Memory B cell (primary cell): ENCODE data around the gene ENG.

ENCODE experiments used
- ATAC-seq: fragments of 150-1000 bp; cut with Tn5 transposase; 2 replicates; pipeline ENCODE4 v1.10.0; 2021; ENCODE audit warnings: low read depth, mild to moderate bottlenecking, moderate library complexity
- DNase-seq, 2 donors: peaks; one replicate each; pipeline ENCODE4 v3.0.0; 2022; ENCODE audit warnings: low spot score in 2 of 2
- H3K27ac Mint-ChIP-seq: one replicate; pipeline ENCODE4 v1.8.0; 2022; ENCODE audit warnings: mild to moderate bottlenecking, moderate library complexity, mixed read lengths
- H3K27me3 Mint-ChIP-seq: one replicate; pipeline ENCODE4 v1.8.0; 2022; ENCODE audit warnings: mixed read lengths
- H3K36me3 Mint-ChIP-seq: one replicate; pipeline ENCODE4 v1.8.0; 2022; ENCODE audit warnings: mild to moderate bottlenecking, mixed read lengths
- H3K4me1 Mint-ChIP-seq: one replicate; pipeline ENCODE4 v1.8.0; 2022; ENCODE audit warnings: mixed read lengths
- H3K4me3 Mint-ChIP-seq: one replicate; pipeline ENCODE4 v1.8.0; 2022; ENCODE audit warnings: mild to moderate bottlenecking, moderate library complexity, mixed read lengths
- H3K9me3 Mint-ChIP-seq: one replicate; pipeline ENCODE4 v1.8.0; 2022; ENCODE audit warnings: mixed read lengths

Gene ENG

DNA sequence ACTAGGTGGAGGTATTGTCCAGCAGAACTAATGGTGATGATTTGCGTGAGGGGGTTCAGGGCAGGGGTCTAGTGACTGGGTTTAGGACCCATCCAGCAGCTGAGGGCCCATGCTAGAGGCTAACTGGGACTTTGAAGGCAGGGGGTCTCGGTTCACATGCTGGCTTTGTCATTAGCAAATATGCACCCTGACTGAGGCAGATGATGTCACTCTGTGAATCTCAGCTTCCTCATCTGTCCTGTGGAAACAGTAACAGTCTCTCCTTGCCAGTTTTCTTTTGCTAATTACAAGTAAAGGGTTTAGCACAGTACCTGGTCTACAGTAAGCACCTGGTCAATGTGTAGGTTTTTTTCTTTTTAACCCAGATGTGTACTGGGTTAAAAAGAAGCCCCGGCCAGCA is 81.2 kb downstream of the ENG start:
- ATAC-seq, result no peak
- H3K27me3 Mint-ChIP-seq, result no peaks in the 10 kb centered on the region
- peaks cover 10% of the 10 kb centered on the region for H3K36me3 Mint-ChIP-seq
- H3K27ac Mint-ChIP-seq, result no peak overlapping the region
- H3K4me3 Mint-ChIP-seq, result no peak overlapping the region
- peaks cover 40% of the 10 kb centered on the region for H3K4me1 Mint-ChIP-seq
- no peaks in the 10 kb centered on the region for H3K9me3 Mint-ChIP-seq
- no peak for DNase-seq

- Mint-ChIP-seq H3K4me1 (peaks cover 39% of the 10 kb centered on the region), H3K27me3 (no peaks in the 10 kb centered on the region), H3K9me3 (no peaks in the 10 kb centered on the region), H3K27ac (no peak overlapping the region), H3K4me3 (no peak overlapping the region), H3K36me3 (peaks cover 9% of the 10 kb centered on the region)
- DNase-seq, result no peak
- ATAC-seq, result no peak
Measured at GRCh38 chr9:127772603-127773002, 81.9 kb downstream of the ENG start.

- Mint-ChIP-seq H3K9me3 (no peaks in the 10 kb centered on the region), H3K27ac (peak overlapping the region; percentile 97), H3K4me3 (peak overlapping the region; percentile 86), H3K4me1 (peaks cover 42% of the 10 kb centered on the region), H3K27me3 (no peaks in the 10 kb centered on the region), H3K36me3 (peaks cover 10% of the 10 kb centered on the region)
- DNase-seq (no peak), ATAC-seq (no peak)
Measured at GRCh38 chr9:127771570-127772189, 82.8 kb downstream of the ENG start.

DNA sequence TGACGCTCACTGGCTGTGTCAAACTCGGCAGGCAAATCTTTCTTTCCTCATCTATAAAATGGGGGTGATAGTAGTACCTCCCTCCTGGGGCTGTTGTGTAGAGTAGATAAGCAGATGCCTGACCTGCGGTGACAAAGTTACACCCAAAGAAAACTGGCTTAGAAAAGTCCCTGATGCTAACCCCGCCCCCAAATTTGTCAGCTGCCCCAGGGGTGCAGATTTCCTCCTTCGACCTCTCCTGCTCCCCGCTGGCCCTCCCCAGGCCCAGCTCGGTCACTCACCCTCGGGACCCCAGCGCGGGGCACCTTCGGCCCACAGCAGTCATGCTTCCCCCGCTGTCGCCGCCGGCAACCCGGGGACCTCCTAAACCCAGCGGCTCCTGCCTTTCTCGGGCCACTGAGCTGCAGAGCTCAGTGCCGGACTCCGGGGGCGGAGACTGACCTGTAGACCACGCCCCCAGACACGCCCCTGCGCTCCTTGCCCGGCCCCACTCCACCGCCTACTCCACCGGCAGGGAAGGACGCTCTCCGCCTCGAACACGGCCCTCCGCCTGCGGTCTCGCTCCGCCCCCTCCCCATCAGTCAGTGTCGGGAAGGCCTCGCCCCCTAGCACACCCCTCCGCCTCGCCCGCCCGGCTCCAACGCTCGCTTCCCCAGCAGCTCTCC is 83.4 kb downstream of the ENG start:
- Mint-ChIP-seq H3K27ac (peak overlapping the region; percentile 97), H3K4me3 (peak overlapping the region; percentile 86), H3K9me3 (no peaks in the 10 kb centered on the region), H3K4me1 (peaks cover 44% of the 10 kb centered on the region), H3K36me3 (peaks cover 15% of the 10 kb centered on the region), H3K27me3 (no peaks in the 10 kb centered on the region)
- ATAC-seq (peak; percentile 77), DNase-seq (peak; percentile 93 to 98)

GRCh38 chr9:127770583-127770904 is 83.9 kb downstream of the ENG start:
- peaks cover 47% of the 10 kb centered on the region for H3K4me1 Mint-ChIP-seq
- H3K27ac Mint-ChIP-seq, result peak overlapping the region; percentile 97
- H3K27me3 Mint-ChIP-seq, result no peaks in the 10 kb centered on the region
- DNase-seq (no peak), ATAC-seq (no peak)
- no peaks in the 10 kb centered on the region for H3K9me3 Mint-ChIP-seq
- H3K4me3 Mint-ChIP-seq, result peak overlapping the region; percentile 86
- peaks cover 16% of the 10 kb centered on the region for H3K36me3 Mint-ChIP-seq

GRCh38 chr9:127769929-127770582 is 84.4 kb downstream of the ENG start:
- H3K9me3 Mint-ChIP-seq, result no peaks in the 10 kb centered on the region
- peaks cover 20% of the 10 kb centered on the region for H3K36me3 Mint-ChIP-seq
- no peaks in the 10 kb centered on the region for H3K27me3 Mint-ChIP-seq
- H3K4me1 Mint-ChIP-seq, result peaks cover 51% of the 10 kb centered on the region
- peak overlapping the region; percentile 97 for H3K27ac Mint-ChIP-seq
- peak overlapping the region; percentile 86 for H3K4me3 Mint-ChIP-seq
- DNase-seq (no peak), ATAC-seq (no peak)

GRCh38 chr9:127769101-127769500 is 85.4 kb downstream of the ENG start:
- H3K27me3 Mint-ChIP-seq, result no peaks in the 10 kb centered on the region
- H3K4me3 Mint-ChIP-seq, result no peak overlapping the region
- DNase-seq, result no peak
- H3K27ac Mint-ChIP-seq, result peak overlapping the region; percentile 97
- H3K4me1 Mint-ChIP-seq, result peaks cover 55% of the 10 kb centered on the region
- ATAC-seq, result no peak
- H3K9me3 Mint-ChIP-seq, result no peaks in the 10 kb centered on the region
- peaks cover 23% of the 10 kb centered on the region for H3K36me3 Mint-ChIP-seq

DNA sequence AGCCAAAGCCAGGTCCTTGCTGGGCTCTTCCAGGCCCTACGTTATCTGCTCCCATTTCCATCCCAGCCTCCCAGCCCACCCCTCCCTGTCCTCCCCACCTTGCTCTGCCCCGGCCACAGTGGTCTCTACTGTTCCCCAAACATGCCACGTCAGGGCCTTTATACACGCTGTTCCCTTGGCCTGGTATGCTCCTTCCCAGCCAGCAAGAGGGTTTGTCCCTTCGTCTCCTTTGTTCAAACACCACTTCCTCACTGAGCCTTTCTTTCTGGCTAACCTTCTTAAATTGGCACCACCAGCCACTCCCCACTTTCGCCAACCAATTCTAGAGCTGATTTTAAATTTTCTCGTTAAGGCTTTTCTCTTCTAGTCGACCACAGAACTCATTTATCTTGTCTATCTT is 85.8 kb downstream of the ENG start:
- Mint-ChIP-seq H3K27me3 (no peaks in the 10 kb centered on the region), H3K9me3 (no peaks in the 10 kb centered on the region), H3K4me1 (peaks cover 52% of the 10 kb centered on the region), H3K27ac (peak overlapping the region; percentile 97), H3K36me3 (peaks cover 20% of the 10 kb centered on the region), H3K4me3 (no peak overlapping the region)
- ATAC-seq (no peak), DNase-seq (no peak)

DNA sequence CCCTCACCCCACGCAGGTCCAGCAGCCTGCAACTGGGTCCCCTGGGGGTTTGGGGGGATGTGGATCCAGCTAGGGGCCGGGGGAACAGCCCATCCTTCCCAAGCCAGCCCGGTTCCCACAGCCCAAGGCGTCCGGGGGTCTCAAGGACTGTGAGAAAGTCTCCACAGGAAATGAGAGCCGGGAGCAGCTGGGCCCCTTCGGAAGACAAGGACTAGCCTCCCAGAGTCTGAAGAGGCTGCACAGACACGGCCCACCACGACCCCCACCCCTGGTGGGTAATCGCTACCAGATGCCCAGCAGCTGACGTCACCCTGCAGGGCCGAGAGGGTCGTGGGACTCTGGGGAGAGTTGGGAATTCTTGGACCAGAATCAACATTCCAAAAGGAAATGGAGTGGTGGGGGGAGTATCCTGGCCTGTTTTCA is 86.5 kb downstream of the ENG start:
- Mint-ChIP-seq H3K27me3 (no peaks in the 10 kb centered on the region), H3K9me3 (no peaks in the 10 kb centered on the region), H3K4me3 (no peak overlapping the region), H3K4me1 (peaks cover 53% of the 10 kb centered on the region), H3K27ac (peak overlapping the region; percentile 84), H3K36me3 (peaks cover 22% of the 10 kb centered on the region)
- no peak for DNase-seq
- ATAC-seq, result no peak

DNA sequence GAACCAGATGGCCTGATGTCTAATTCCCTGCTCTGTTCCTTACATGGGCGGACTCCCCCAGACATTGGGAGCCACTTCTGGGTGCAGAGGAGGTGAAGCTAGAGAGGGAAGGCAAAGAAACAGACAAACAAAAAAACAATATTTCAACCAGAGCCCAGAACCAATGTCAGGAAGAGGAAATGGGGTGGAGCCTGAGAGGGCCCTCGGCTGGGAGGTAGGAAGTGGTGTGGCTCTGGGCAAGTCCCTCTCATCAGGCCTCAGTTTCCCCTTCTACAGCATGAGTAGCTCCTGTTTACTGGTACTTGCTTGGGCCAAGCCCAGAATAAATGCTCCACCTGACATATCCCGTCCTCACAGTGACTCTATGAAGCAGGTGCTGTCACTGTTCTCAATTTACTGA is 87.0 kb downstream of the ENG start:
- Mint-ChIP-seq H3K4me1 (peaks cover 58% of the 10 kb centered on the region), H3K27ac (peak overlapping the region; percentile 84), H3K27me3 (no peaks in the 10 kb centered on the region), H3K36me3 (peaks cover 27% of the 10 kb centered on the region), H3K4me3 (peak overlapping the region; percentile 63), H3K9me3 (no peaks in the 10 kb centered on the region)
- no peak for ATAC-seq
- no peak for DNase-seq

DNA sequence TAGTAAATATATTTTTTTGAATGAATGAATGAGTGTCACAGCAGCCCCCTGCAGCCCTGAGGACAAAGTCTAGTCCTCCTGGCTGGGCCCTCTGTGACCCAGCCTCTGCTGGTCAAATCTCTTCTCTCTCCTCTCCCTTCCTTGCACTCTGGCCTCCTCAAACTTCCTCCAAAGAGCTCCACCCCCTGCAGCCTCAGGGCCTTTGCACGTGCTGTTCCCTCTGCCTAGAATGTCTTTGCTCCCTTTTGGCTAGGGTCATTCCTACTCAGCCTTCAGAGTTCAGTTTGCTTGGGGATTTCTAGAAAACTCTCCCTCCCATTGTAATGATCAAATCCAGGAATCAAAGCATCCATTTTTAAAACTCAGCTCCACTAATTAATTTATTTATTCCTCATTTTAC is 89.0 kb downstream of the ENG start:
- DNase-seq (no peak), ATAC-seq (no peak)
- Mint-ChIP-seq H3K27ac (no peak overlapping the region), H3K4me3 (no peak overlapping the region), H3K9me3 (no peaks in the 10 kb centered on the region), H3K36me3 (peaks cover 29% of the 10 kb centered on the region), H3K27me3 (no peaks in the 10 kb centered on the region), H3K4me1 (peaks cover 48% of the 10 kb centered on the region)
